Ishikawa (cell line): ENCODE measurements around the gene TRAPPC3L.
A peak's percentile ranks its signal among the peaks of the same experiment; 100 is the strongest.

Experiments used
- CEBPB ChIP-seq: IDR thresholded peaks from 2 replicates; pipeline ENCODE4 v1.6.1; 2012
- CREB1 ChIP-seq: IDR thresholded peaks from 2 replicates; pipeline ENCODE4 v1.6.1; 2012; ENCODE audit warnings: low read depth
- EGR1 ChIP-seq: IDR thresholded peaks from 2 replicates; pipeline ENCODE4 v1.6.1; 2012
- EP300 ChIP-seq: IDR thresholded peaks from 2 replicates; pipeline ENCODE4 v1.6.1; 2012; ENCODE audit warnings: borderline replicate concordance
- FOXM1 ChIP-seq: IDR thresholded peaks from 2 replicates; pipeline ENCODE4 v1.6.1; 2012; ENCODE audit warnings: low read depth, borderline replicate concordance
- NFIC ChIP-seq: IDR thresholded peaks from 2 replicates; pipeline ENCODE4 v1.6.1; 2012
- RAD21 ChIP-seq: IDR thresholded peaks from 2 replicates; pipeline ENCODE4 v1.6.1; 2012; ENCODE audit warnings: low read depth
- TAF1 ChIP-seq: IDR thresholded peaks from 2 replicates; pipeline ENCODE4 v1.6.1; 2012; ENCODE audit warnings: low read depth, mild to moderate bottlenecking
- TCF12 ChIP-seq: IDR thresholded peaks from 2 replicates; pipeline ENCODE4 v1.6.1; 2012; ENCODE audit warnings: low read depth
- TEAD4 ChIP-seq: IDR thresholded peaks from 2 replicates; pipeline ENCODE4 v1.6.1; 2012
- YY1 ChIP-seq: IDR thresholded peaks from 2 replicates; pipeline ENCODE4 v1.6.1; 2012; ENCODE audit warnings: low read depth
- ZBTB7A ChIP-seq: IDR thresholded peaks from 2 replicates; pipeline ENCODE4 v1.6.1; 2012; ENCODE audit warnings: low read depth
- TF ChIP-seq, protein P1 (sequence below): IDR thresholded peaks from 2 replicates; pipeline ENCODE4 v1.6.1; 2012; ENCODE audit warnings: low read depth, mild to moderate bottlenecking
- TF ChIP-seq, protein P2 (sequence below): IDR thresholded peaks from 2 replicates; pipeline ENCODE4 v1.6.1; 2012
- TF ChIP-seq, protein P3 (sequence below): IDR thresholded peaks from 2 replicates; pipeline ENCODE4 v1.6.1; 2012

Gene TRAPPC3L

DNA sequence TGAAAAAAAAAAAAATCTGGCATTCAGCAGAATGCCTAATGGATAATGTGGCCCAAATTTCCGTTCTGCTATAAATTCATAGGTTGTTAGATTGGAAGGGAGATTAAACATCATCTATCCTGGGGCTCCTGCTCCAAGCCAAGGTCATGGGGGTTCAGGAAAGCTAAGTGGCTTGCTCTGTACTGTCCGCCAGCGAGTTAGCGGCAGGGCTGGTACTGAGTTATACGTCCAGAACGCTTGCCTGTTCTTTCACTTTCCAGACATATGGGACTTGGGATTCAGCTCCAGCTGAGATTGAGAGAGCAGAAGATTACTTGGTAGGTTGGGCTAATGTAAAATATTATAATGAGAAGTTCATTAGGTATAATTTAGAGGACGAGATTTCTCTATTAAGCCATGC is 26.7 kb upstream of the TRAPPC3L start:
- TF ChIP-seq TCF12 = no peak
- no peak for TF ChIP-seq CREB1
- TF ChIP-seq CEBPB = no peak
- no peak for TF ChIP-seq ZBTB7A
- TF ChIP-seq, protein P1, sequence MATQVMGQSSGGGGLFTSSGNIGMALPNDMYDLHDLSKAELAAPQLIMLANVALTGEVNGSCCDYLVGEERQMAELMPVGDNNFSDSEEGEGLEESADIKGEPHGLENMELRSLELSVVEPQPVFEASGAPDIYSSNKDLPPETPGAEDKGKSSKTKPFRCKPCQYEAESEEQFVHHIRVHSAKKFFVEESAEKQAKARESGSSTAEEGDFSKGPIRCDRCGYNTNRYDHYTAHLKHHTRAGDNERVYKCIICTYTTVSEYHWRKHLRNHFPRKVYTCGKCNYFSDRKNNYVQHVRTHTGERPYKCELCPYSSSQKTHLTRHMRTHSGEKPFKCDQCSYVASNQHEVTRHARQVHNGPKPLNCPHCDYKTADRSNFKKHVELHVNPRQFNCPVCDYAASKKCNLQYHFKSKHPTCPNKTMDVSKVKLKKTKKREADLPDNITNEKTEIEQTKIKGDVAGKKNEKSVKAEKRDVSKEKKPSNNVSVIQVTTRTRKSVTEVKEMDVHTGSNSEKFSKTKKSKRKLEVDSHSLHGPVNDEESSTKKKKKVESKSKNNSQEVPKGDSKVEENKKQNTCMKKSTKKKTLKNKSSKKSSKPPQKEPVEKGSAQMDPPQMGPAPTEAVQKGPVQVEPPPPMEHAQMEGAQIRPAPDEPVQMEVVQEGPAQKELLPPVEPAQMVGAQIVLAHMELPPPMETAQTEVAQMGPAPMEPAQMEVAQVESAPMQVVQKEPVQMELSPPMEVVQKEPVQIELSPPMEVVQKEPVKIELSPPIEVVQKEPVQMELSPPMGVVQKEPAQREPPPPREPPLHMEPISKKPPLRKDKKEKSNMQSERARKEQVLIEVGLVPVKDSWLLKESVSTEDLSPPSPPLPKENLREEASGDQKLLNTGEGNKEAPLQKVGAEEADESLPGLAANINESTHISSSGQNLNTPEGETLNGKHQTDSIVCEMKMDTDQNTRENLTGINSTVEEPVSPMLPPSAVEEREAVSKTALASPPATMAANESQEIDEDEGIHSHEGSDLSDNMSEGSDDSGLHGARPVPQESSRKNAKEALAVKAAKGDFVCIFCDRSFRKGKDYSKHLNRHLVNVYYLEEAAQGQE = no peak
- no peak for TF ChIP-seq NFIC
- TF ChIP-seq FOXM1 = no peak
- TF ChIP-seq, protein P2, sequence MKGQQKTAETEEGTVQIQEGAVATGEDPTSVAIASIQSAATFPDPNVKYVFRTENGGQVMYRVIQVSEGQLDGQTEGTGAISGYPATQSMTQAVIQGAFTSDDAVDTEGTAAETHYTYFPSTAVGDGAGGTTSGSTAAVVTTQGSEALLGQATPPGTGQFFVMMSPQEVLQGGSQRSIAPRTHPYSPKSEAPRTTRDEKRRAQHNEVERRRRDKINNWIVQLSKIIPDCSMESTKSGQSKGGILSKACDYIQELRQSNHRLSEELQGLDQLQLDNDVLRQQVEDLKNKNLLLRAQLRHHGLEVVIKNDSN = no peak
- TF ChIP-seq TAF1 = no peak
- no peak for TF ChIP-seq EP300
- no peak for TF ChIP-seq RAD21
- TF ChIP-seq, protein P3, sequence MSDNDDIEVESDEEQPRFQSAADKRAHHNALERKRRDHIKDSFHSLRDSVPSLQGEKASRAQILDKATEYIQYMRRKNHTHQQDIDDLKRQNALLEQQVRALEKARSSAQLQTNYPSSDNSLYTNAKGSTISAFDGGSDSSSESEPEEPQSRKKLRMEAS = no peak
- no peak for TF ChIP-seq EGR1
- no peak for TF ChIP-seq TEAD4
- no peak for TF ChIP-seq YY1

DNA sequence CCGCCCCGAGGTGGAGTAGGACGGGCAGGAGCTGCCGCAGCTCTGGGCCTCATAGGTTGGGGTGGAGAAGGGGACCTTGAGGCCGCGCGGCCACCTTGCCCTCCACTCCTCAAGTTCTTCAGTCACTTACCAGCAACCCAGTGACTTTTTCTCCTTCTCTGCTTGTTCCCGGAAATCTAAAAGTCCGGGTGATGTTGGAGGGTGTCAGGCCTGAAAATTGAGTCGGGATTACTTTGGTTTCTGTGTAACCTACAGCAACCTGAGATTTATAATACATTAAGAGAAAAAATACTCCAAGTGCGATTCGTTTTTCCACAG is 26.2 kb upstream of the TRAPPC3L start:
- TF ChIP-seq NFIC (no peak), TEAD4 (no peak), CREB1 (no peak), ZBTB7A (no peak), YY1 (no peak), TCF12 (no peak)
- TF ChIP-seq, protein P1 = no peak

DNA sequence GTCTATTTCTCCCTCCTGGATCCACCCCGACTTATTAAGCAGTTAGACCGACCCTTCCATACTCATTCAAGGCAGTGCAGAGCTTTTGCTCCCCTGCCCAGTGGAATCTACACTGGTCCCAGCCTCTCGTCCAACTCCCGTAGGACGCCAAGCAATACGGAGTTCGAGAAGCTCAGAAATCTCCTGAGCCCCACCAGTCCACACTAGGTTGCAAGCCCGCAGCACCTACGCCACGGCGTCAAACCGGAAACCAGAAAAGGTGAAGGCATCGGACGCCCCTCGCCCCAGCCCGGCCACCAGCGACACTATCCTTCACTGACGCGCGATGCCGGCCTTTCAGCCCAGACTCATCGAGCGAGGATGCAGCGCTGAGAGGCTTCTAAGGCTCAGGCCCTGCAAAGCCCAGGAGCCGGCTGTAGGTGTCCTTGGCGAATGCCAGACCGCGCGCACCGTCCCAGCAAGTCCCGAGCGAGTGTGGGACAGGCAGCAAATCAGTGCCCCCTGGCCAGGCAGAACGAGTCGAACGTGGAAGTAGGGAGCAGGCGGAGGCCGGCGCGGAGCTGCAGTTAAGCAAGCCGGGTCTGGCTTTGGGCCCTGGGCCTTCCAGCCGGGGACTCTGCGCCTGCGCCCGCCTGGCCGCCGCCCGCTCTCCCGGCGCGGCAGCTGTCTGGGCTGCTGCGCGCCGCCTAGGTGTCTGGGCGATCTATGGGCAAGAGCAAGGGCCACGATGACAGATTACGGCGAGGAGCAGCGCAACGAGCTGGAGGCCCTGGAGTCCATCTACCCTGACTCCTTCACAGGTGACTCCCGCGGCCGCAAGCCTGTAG is 25.6 kb upstream of the TRAPPC3L start, which contains the start of gene RWDD1:
Gene RWDD1, plus strand, starts transcription at position 649 of the 827 bp plus-strand sequence. Its CDS starts 79 bp downstream, at position 728.
- TF ChIP-seq, protein P1 = no peak
- TF ChIP-seq, protein P2 = peak; percentile 24; the same call in 1 of the 2 replicates
- TF ChIP-seq, protein P3 = peak; percentile 71
- TF ChIP-seq EP300 (no peak), CREB1 (no peak), ZBTB7A (no peak), RAD21 (no peak), FOXM1 (peak; percentile 43; the same call in 1 of the 2 replicates), TCF12 (peak; percentile 76; the same call in 1 of the 2 replicates), EGR1 (peak; percentile 37; the same call in 1 of the 2 replicates), CEBPB (no peak), NFIC (peak; percentile 48; the same call in 1 of the 2 replicates), TAF1 (peak; percentile 87), TEAD4 (no peak; the same call in 1 of the 2 replicates), YY1 (peak; percentile 74)
